SH-SY5Y (cell line): ENCODE data around the gene KCTD13.

Source experiments
- GATA2 ChIP-seq: IDR thresholded peaks from 2 replicates; pipeline ENCODE4 v1.6.1; 2011; ENCODE audit warnings: mild to moderate bottlenecking, low read depth, low read length
- GATA3 ChIP-seq: IDR thresholded peaks from 2 replicates; pipeline ENCODE4 v1.6.1; 2011; ENCODE audit warnings: low read depth, mild to moderate bottlenecking, low read length, moderate library complexity

DNA sequence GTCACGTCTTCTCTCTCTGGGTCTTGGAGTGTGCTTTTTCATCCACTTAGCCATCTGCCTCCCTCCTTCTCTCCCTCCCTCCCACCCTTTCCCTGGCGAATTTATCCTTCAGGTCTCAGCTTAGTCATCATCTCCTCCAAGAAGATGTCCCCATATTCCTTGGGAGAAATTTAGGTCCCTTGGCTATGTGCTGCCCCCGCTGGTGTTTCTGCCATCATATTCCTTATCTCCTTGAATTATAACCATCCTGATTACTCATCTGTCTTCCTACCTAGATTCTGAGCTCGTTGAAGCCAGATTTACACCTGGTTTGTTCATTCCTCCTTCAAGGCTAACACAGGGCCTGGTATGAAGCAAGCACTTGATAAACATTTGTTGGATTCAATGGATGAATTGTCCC, 31.7 kb downstream of the KCTD13 start:
- TF ChIP-seq GATA3 (no peak), GATA2 (no peak)
